ENCODE data around the gene BICD2.
"Not testable (repeated sequence)": the region's sequence is repeated elsewhere in the genome, so short reads cannot be mapped to it uniquely, and the experiment has no call there.

Gene BICD2

DNA sequence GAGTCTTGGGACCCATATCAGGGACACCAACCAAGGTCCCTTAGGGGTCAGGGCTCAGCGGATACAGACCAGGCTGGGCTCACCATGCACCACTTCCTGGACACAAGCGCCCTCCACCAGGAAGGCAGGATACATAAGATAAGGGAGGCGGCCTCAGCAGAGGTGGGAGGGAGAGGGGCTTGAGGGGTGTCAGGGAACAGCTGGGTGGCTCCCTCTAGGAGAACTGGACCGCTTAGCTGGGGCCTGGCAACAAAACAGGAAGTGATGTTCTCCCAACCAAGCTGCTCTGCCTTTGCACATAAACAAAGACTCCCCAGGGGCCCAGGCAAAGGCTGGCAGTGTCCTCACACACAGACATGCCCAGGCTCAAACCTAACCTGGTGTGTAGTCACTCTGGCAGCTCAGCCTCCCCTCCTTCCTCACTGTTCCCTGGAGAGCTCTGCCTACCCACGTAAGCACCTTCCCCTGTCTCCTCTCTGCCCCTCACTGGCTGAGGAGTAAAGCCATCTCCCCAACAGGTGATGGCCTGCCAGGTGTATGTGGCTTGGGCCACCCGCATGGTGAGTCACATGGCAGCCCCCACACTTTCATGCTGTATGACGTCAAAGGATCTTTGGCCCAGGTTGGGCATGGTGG, 5.8 kb upstream of the BICD2 start:
- DNase-seq, result no peak

DNA sequence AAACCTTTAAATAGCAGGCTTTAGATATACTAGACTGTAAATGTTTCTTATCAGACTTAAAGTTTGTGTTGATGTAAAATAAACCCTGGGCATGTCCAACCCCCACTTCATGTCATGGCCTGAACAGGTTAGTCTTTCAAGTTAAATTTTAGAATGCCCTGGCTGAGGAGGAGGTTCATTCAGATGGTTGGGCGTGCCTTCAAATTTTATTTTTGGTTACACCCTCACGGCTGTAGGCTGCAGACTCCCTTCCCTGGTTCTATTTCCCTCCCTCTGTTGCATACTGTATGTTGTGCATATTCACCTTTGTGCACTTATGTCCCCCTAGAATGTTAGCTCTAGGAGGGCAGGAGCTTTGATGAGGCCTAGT, 5.3 kb upstream of the BICD2 start:
- no peak for DNase-seq

DNA sequence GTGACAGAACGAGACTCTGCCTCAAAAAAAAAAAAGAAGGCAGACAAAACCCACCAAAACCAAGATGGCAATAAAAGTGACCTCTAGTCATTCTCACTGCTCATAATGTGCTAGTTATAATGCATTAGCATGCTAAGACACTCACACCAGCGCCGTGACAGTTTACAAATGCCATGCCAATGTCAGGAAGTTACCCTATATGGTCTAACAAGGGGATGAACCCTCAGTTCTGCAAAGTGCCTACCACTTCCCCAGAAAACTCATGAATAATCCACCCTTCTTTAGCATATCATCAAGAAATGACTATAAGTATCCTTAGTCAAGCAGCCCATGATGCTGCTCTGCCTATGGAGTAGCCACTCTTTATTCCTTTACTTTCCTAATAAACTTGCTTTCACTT, 4.7 kb upstream of the BICD2 start:
- DNase-seq, result no peak

DNA sequence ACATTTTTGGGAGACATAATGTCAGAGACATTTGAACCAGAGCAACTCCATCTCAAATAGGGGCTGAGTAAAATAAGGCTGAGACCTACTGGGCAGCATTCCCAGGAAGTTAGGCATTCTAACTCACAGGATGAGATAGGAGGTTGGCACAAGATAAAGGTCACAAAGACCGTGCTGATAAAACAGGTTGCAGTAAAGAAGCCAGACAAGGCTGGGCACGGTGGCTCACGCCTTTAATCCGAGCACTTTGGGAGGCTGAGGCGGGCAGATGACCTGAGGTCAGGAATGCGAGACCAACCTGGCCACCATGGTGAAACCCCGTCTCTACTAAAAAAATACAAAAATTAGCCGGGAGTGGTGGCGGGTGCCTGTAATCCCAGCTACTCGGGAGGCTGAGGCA, 4.2 kb upstream of the BICD2 start:
- DNase-seq, result not testable (repeated sequence)

DNA sequence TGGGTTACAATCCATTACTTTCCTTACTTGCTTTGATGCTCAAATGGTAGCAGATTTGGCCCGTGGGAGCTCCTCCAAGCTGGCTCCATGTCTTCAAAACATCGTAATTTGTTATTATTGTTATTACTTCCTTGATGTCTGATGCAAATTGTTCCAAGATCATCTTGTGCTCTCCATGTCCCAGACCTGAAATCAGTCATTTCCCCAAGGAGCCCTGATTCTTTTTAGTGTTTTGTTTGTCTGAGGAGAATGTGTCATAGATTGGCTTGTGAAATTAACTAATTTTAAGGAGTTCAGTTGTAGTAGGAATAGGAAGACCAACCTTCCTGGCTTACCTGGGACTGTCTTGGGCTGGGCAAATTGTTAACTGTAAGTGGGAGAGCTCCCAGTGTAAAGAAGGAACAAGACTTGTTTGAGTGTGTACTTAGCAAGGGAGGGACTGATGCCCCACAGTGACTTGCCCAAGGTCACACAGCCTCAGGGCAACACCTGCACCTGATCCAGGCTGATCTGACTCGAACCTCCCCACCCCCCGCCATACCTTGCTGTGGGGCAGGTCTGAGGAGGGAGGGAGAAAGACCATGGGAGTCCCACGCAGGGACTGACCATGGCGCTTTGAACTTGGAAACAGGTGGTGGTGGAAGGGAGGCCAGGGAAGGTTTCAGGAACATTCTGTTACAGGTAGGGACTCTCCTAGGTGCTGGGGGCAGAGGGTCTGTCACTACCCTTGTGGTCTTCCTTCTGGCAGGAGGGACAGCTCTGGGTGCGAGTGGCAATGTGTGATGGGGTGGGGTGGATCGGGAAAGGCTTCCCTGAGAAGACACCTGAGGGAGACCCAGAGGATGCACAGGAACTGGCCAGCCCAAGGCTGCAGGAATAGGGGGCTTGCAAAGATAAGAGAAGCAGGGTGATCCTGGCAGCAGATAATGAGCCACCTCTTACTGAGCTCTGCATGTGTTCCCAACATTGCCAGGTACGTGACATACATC, 2.7 kb upstream of the BICD2 start:
- no peak for DNase-seq

GRCh38 chr9:92764988-92765936, 629 bp upstream of the BICD2 start:
- peak; percentile 99 for DNase-seq

DNA sequence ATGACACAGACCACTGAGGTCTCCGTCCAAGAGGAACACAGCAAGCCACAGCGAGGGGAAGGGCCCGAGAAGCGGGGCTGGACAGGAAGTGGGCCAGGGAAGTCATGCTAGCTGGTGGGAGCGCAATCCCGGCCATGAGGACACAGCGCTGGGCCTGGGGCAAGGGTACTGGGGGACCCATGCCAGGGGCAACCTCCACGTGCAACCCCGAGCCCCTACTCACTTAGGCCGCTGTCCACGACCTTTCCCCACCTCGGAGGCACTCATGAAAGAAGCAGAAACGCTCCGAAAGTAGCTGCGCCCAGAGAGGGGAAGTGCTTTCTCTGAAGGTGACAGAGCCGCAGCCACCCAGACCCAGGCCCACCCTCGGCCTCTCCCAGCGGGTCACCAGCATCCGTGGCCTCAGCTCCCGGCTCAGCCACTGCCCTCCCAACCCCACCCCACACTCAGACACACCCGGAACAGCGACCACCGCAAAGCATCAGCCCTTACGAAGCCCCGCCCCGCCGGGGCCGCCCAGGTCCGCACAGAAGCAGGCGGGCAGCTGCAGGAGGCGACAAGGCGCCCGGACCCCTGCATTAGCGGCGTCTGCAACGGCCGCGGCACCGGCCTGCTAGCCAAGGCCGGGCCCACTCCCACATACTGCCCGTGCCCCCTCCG, 782 bp downstream of the BICD2 start:
- DNase-seq, result no peak

- no peak for DNase-seq
Measured at GRCh38 chr9:92762781-92763708, 1.6 kb downstream of the BICD2 start.

DNA sequence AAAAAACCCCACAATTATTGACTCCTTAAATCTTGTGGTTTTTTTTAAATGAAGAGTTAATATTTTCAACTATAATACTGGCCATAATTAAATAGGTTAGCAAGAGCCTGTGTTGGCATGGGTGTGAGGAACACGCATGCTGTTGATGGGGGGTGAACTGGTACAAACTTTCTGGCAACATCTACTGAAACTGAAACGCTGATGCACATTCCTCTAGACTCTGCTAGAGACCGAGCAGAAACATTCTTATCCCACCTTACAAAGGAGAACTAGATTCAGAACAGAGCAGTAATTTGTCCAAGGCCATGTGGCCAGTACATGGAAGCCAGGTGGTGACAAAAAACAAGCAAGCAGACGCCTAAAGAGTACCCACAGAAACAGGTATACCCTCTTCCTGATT, 2.4 kb downstream of the BICD2 start:
- DNase-seq, result no peak

GRCh38 chr9:92761686-92762085, 2.9 kb downstream of the BICD2 start:
- DNase-seq, result no peak

DNA sequence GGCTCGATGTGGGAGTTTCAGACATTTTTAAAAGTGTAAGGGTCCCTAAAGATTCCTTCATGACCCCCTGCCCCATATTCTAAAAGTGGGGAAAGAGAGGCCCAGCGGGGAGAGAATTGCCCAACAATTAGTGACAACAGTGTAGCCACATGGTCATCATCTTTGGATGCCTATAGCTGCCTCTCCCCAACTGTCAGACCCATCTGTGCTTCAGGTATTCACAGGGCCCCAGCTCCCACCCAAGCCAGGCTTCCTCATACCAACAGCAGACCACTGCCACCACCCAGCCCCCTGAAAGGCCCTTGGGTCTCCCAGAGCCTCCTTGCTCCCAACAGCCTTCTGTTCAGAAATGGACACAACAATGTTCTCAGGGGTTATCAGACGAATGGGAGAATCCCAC, 4.1 kb downstream of the BICD2 start:
- DNase-seq, result no peak

DNA sequence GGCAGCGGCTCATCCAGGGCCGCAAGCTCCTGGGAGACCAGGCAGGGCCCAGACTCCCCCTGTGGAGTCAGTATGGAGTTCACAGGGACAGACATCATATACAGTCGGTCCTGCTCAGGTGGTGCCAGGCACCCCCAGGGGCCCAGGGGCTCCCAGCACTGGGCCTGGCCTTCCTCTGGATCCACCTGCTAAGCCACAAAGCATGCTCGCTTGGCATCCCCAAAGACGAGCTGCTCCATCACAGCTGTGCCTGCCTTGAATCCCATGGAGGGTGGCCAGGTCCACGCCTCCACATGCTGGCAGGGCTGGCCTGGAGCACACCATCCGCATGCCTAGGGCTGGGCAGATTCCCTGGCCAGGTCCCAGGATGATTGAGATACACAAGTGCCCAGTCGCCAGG, 4.6 kb downstream of the BICD2 start:
- no peak for DNase-seq

DNA sequence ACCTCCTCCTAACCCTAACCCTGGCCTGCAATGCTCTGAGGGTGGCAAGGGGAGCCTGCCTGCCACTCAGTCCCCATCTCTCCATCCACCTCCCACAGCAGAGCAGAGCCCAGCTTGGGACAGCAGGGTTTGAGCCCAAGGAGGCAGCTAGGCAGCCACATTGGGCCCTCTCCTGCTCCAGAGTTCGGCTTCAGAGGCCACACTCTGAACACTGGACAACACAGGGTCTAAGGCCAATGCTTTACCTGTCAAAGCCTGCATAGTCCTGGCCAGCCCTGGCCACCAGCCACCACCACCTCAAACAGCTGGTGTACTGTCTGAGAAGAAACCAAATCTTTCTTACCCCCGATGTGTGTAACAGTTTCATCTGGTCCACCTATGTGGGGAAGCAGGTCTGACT, 5.2 kb downstream of the BICD2 start:
- no peak for DNase-seq

DNA sequence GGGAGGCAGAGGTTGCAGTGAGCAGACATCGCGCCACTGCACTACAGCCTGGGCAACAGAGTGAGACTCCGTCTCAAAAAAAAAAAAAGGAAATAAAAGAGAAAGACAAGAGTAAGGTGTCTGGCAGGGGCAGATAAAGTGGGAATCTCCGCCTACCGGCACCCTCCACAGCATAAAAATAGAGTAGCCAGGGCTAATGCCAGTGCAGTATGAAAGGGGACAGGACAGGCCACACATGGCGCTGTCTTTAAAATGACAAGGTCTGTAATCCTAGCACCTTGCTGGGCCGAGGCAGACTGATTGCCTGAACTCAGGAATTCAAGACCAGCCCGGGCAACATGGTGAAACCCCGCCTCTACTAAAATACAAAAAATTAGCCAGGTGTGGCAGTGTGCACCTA, 7.8 kb downstream of the BICD2 start:
- no peak for DNase-seq

GRCh38 chr9:92754091-92754745, 10.4 kb downstream of the BICD2 start:
- no peak for DNase-seq

DNA sequence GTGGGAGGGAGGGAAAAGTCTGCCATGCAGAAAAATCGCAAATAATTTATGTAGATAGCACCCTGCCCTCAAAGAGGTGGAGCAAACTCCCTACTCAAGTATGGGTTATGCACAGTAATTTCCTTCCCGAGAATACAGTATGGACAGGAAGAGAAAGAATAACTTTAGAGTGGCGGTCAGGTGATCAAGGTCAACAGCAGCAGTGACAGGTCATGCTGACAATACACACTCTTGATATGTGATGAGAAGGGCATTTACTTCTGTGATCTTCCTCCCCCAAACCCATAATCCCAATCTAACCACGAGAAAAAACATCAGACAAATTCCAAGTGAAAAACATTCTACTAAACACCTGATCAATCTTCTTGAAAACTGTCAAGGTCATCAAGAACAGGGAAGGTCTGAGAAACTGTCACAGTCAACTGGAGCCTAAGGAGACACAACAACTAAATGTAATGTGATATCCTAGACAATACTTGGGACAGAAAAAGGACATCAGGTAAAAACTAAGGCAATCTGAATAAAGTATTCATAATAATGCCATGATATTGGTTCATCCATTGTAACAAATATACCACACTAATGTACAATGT, 11.7 kb downstream of the BICD2 start:
- DNase-seq, result no peak

DNA sequence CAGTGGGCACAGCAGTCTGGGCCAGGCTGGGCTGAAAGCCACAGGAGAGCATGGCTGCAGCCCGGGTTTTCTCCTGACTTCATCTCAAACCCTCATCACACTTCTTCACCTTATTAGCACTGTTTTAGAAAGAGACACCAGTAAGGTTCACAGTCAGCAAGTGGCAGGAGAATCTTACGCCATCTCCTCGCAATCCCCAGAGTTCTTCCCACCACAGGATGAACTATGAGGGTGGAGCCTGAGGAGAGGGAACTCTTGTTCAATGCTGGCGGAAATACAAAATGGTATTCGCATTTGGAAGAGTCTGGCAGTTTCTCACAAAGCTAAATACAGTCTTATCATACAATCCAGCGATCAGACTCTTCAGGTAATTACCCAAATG, 14.7 kb downstream of the BICD2 start:
- DNase-seq, result no peak

DNA sequence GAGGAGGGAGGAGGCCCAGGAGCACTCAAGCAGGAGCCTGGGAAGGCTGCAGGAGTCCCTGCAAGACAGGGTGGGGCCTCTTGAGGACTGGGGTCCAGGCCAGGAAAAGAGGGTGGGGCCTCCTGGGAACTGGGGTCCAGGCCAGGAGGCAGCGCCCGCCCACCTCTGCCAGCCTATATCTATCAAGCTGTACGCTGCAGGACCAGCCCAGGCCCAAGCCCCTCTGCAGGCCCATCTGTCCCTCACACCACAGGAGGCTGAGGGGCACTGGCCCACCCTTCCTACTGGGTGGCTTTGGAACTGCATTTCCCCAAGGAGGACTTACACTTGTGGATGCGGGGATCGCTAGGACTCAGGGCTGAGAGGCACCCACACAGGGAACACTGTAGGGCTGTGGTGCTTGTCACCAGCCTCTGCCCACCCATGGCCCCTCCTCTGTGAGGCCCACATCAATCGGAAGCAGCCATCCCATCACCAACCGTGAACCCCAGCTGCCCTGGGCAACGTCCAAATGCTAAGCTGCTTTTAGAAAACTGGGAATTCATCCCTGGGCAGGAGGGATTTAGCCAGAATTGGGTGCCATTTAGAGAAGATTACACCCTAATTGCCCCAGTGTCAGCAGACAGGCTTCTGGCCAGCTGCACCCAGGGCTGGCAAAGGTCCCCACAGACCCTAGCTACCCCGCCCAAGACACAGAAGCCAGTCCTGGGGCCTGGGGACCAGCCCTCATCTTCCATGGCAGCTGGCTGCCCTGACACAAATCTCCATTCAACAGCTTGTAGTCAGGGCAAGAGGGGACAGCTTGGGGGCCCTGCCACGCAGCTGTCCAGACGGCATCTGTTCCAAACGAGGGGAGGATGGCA, 15.3 kb downstream of the BICD2 start:
- no peak for DNase-seq

- no peak for DNase-seq
Measured at GRCh38 chr9:92748233-92748497, 16.5 kb downstream of the BICD2 start.
